ENCODE results near the gene RBM19.
A peak's percentile ranks its signal among the peaks of the same experiment; 100 is the strongest.
"Not testable (repeated sequence)": the region's sequence is repeated elsewhere in the genome, so short reads cannot be mapped to it uniquely, and the experiment has no call there.

The RBM19 gene, protein sequence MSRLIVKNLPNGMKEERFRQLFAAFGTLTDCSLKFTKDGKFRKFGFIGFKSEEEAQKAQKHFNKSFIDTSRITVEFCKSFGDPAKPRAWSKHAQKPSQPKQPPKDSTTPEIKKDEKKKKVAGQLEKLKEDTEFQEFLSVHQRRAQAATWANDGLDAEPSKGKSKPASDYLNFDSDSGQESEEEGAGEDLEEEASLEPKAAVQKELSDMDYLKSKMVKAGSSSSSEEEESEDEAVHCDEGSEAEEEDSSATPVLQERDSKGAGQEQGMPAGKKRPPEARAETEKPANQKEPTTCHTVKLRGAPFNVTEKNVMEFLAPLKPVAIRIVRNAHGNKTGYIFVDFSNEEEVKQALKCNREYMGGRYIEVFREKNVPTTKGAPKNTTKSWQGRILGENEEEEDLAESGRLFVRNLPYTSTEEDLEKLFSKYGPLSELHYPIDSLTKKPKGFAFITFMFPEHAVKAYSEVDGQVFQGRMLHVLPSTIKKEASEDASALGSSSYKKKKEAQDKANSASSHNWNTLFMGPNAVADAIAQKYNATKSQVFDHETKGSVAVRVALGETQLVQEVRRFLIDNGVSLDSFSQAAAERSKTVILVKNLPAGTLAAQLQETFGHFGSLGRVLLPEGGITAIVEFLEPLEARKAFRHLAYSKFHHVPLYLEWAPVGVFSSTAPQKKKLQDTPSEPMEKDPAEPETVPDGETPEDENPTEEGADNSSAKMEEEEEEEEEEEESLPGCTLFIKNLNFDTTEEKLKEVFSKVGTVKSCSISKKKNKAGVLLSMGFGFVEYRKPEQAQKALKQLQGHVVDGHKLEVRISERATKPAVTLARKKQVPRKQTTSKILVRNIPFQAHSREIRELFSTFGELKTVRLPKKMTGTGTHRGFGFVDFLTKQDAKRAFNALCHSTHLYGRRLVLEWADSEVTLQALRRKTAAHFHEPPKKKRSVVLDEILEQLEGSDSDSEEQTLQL

DNA sequence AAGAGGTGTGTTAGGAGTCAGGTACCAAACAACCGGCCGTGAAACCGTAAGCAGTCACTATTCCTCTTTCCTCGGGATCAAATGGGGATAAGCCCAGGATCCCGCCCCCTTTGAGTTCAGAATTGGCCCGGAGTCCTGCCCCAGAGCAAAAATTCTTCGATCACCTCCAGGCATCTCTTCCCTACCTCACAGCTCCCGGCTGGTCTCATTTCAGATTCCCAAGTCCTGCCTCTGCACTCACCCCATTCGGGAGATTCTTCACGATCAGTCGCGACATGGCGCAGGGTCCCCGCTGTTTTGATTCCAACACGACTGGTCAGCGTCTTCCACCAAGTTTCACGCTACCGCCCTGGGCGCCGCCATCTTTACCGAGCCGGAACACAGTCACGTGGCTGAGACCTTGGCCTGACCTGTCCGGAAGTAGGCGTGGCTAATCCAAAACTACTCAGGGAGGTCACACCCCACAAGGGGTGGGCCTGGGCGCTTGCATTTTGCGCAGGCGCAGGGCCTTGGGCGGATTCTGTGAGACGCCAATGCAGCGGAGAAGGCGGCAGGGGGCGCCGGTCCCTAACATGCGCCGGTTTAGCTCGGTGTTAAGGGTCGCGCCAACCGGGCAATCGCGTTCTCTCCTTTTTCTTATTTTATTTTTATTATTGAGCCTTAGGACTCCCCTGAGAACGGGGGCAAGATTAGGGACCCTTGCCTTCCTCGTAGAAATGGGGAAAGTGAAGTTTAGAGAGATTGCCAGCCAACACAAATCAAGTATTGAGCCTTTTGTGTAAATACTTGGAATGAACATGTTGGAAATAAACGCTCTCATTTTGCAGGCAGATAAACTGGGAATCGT is at the start of gene RBM19:
Gene RBM19, minus strand, starts transcription at position 375 of the 847 bp plus-strand sequence. Its CDS starts 98 bp downstream, at position 277.
- DNase-seq (ENCODE audit: low spot score) = peak; percentile 99

DNA sequence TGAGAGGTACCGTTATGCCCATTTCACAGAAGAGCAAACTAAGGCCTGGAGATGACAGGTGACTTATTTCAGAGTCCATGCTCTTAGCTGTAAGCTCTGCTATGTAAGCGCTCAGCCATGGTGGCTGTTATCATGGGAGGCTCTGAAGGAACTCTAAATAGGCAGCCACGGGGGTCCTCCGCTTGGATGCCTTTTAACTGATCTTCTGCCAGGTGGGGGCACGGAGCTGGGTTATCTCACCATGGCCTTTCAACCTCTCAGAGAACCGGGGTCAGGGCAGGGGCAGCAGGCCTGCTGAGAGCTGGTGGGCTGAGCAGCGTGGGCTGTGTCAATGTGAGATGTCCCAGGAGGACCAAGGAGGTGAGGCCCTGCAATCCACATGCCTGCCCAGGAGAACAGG is 49.7 kb upstream of the RBM19 start:
- DNase-seq (ENCODE audit: low spot score) = no peak

DNA sequence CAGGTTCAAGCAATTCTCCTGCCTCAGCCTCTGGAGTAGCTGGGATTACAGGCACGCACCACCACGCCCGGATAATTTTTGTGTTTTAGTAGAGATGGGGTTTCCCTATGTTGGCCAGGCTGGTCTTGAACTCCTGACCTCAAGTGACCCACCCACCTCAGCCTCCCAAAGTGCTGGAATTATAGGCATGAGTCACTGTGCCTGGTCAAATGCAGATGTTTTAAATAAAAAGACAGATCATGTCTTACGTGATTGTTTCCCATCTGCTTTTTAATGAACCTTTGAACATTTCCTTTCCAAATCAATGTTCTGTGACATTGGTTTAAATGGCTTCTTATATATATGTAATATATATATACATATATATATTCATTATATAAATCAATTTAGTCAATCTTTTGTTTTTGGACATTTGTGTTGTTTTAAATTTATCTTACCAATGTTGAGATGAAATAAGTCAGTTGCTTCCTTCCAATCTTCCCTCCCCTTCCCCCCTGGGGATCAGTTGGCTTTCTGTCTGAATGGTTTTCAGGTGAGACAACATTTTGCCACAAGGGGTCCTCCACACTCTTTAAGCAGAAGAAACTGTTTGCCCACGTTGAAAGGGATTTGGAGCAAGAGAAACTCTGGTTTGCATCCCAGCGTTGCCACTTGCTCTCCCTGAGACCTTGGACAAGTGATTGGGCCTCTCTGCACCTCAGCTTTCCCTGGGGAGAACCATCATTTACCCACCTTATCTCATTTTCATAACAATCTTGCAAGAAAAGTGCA is 47.6 kb upstream of the RBM19 start:
- DNase-seq (ENCODE audit: low spot score) = no peak

DNA sequence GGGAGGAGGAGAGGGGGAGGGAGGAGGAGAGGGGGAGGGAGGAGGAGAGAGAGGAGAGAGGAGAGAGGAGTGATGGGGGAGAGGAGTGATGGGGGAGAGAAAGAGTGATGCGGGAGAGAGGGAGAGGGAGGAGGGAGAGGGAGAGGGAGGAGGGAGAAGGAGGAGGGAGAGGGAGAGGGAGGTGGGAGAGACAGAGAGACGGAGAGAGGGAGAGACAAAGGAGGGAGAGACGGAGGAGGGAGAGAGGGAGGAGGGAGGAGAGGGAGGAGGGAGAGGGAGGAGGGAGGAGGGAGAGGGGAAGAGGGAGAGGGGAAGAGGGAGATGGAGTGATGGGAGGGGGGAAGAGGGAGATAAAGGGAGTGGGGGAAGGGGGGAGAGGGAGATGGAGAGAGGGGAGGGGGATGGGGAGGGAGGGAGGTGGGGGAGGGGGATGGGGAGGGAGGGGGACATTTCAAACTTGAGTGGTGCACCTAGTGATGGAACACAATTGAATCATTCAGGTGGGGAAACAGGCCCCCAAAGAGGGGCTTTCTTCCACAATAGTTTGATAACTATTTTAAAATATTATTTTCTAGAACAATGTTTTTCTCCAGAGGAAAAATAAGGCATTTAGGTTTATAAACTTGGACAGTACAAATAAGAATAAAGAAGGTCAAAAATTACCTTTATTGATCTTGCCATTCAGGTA is 46.8 kb upstream of the RBM19 start:
- no peak for DNase-seq (ENCODE audit: low spot score)

DNA sequence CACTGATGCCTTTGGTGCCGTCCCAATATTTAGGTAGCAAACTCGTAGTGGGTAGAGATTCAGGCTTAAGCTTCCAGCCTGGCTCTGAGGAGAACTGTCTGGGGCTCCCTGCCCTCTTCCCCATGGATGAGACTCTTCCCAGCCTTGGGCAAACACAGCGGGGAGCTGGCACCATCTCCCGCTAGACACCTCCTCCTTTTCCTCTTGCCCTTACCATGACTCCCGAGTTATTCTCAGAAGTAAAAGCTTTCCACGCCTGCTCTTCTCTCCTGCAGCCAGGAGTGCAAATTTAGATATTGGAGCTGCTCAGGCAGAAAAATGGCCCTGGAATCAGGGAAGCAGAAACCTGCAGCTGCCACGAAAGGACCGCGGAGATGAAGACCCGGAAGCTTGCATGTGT is 45.6 kb upstream of the RBM19 start:
- no peak for DNase-seq (ENCODE audit: low spot score)

DNA sequence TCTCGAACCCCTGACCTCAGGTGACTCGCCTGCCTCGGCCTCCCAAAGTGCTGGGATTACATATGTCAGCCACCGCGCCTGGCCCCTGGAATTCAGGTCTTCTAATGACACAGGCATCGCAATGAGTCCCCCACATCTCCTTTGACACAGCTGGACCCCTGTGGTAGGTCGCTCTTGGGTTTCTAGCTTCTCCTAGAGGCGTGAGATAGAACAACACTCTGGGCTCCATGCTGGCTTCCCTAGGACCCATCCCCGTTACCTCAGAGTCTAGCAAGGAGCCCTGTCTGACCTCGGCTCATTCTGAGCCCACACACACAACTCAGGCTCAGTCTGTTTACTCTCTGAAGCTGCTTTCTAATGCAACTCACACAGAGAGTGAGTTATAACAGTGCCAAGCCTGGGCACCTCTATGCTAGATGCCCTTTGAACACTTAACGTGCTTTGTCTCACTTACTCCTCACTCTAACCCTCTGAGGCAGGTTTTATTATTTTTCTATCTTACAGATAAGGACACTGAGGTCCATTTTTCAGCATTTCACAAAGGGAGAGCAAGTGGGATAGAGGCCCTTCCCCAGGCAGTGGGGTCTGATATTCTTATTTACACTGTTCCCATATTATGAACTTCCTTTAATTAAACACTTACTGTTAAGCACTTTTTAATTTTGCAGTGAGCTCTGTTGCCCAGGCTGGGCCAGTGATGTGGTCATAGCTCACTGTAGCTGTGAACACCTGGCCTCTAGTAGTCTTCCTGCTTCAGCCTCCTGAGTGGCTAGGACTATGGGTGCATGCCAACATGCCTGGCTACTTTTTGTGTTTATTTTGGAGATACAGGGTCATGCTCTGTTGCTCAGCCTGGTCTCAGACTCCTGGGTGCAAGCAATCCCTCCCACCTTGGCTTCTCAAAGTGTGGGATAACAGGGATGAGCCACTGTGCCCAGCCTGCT is 40.6 kb upstream of the RBM19 start:
- no peak for DNase-seq (ENCODE audit: low spot score)

DNA sequence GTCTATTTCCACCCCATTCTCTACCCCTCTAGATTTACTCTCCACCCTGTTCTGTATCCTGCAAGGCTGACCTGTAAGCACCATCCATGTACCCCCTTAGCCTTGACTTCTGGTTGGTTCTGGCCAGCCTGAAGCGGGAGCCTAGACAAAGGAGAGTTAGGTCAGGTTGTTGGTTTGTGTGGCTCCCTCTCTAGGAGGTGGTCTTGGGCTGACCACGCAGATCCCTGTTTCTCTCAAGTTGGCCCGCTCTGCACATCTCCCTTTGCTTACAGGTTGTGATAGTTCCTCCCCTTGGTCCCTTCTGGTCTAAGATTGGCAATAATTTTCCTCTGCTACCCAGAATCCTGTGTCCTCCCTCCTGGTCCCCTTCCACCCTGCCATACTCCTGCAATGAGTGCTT is 38.3 kb upstream of the RBM19 start:
- no peak for DNase-seq (ENCODE audit: low spot score)

DNA sequence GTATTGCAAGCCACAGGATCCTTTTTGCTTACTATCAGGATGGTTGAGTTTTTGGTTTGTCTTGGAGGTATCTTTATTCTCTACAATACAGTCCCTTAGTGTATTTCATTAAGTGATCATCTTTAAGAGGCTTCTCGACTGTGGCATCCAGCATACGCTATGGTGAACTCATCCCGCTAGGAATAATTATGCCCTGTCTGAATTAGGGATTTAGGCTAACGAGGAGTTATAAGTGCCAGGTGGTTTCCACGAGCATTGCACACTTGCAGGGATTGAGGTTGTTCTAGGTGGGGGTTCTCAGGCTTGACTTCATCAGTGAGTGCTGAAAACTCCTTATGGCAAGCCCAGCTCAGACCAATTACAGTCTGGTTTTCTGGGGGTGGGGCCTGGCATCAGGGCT is 37.2 kb upstream of the RBM19 start:
- DNase-seq (ENCODE audit: low spot score) = no peak

DNA sequence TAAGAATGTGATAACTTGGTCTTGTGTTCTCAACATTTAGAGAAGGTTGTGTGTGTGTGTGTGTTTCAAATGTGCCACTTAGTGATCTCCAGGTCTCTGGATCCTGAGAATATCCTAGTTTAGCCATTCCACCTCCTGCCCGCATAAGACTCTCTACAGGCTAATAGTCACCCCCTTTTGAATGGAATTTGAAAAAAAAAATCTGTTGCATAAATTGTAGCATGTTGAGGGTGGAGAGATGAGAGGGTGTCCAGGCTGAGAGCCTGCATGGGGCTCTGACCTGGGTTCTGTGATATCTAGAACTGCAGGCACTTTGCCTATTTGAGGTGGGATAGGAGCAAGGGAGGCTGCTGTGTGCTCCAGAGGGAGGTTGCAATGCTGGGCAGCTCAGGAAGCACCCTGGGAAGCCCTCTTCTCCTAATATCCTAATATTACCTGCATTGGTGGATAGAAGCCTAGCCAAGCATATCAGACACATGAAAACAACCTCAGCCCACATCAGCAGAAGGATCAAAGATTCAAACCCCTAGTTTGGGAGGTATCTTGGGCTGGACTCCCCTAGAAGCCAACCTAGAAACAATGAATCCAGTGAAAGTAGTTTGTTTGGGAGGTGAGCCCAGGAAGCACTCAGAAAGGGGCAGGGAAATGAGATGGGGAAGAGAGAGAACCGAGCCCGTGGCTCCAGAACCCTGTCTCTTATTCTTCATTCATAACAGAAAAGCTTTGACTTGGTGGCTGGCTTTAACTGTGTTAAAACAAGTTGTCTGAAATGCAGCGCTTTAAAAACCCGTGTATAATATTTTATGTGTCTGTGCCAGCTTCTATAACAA is 35.6 kb upstream of the RBM19 start:
- DNase-seq (ENCODE audit: low spot score) = no peak

DNA sequence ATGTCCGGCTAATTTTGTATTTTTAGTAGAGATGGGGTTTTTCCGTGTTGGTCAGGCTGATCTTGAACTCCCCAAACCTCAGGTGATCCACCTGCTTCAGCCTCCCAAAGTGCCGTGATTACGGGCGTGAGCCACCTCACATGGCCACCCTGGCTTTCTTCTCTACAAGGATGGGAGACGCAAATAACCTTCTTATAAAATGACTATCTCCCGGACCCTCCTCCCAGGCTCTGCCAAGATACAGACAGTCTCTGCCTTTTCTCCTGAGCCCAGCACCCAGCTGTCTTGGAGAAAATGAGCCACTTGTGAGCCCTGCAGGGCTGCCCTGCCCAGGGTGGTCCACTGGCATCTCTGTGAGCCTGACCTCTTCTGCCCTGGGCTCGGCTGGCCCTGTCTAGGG is 34.7 kb upstream of the RBM19 start:
- DNase-seq (ENCODE audit: low spot score) = no peak

- DNase-seq (ENCODE audit: low spot score) = not testable (repeated sequence)
Observed at GRCh38 chr12:114000261-114000660, 34.1 kb upstream of the RBM19 start.

DNA sequence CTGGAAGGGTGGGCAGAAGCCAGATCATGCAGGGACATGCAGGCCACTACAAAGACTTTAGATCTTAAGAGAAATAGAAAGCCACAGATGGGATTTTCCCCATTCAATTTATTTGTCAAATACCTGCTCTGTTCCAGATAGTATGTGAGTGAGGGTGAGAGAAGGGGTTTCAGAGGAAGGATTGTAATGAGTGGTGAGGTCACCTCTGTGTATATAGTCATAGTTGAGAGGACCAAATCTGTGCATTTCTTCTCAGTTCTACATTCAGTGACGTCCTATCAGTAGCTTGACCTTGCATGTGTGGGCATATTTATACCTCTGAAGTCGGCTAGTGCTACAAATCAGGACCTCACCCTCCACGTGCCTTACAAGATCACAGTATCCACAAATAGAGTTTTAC is 31.2 kb upstream of the RBM19 start:
- no peak for DNase-seq (ENCODE audit: low spot score)

GRCh38 chr12:113996026-113996425 is 29.9 kb upstream of the RBM19 start:
- DNase-seq (ENCODE audit: low spot score) = no peak

- DNase-seq (ENCODE audit: low spot score) = no peak
Observed at GRCh38 chr12:113994051-113994450, 27.9 kb upstream of the RBM19 start.

- DNase-seq (ENCODE audit: low spot score) = not testable (repeated sequence)
Observed at GRCh38 chr12:113992751-113993150, 26.6 kb upstream of the RBM19 start.

DNA sequence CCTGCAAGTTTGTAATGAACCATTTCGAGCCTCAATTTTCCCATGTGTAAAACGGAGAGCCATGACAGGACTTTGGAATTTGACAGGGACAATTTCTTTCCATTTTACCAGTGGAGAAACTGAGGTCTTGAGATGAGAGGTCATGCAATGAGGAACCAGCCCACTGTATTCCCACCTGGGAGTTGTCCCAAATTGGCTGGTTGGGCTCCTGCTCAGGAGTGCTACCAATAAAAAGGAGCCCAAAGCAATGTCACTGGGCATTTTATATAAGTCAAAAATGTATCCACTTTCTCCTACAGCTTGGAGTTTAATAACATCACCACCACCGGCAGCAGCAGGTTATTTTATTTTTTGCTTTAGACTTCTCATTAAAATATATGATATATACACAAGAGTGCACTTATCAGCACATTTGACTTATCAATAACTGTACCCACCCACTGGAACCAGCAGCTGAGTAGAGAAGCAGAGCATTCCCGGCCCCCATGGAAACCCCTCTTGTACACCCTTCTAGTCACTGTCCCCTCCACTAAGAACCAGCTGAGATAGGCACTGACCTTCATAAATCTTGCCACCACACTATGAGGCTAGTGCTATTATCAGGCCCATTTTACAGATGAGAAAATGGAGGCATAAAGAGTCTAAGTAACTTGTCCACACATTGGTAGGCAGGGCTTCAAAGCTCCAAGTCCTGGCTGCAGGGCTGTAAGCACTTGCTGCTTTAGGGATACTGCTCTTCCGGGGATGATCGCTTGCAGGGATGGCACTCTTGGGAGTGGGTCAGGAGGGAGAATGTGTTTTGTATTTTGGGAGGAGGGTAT is 25.3 kb upstream of the RBM19 start:
- no peak for DNase-seq (ENCODE audit: low spot score)
